Left cardiac atrium (tissue), 4 donors: ENCODE data around the gene ATP5PO. TPM values are rescaled to one million over a fixed set of nuclear protein-coding genes. Genes with fewer than 3 reads are reported as not detected.

Source experiments
- ATAC-seq, 2 donors: fragments of 200-7000 bp; cut with Tn5 transposase; one replicate each; pipeline ENCODE4 v1.9.1; 2020; ENCODE audit warnings: mild to moderate bottlenecking in 2 of 2, moderate library complexity in 2 of 2
- DNase-seq: peaks from one replicate; pipeline ENCODE4 v3.0.0-alpha.2; 2020
- intact Hi-C, 2 donors: fragments of 100-400 bp; cut with DNase I; formaldehyde crosslinking; loops; one replicate each; pipeline versions ENCODE4 v1.14.1 to v1.15.1; 2022 to 2023
- total RNA-seq, 2 donors: library from RNA; stranded (reverse); fragmentation: NEBNext Ultra II Directional; extraction: Animal tissue kit (Norgen Biotek cat#: 25700); gene quantifications; one replicate each; pipeline ENCODE4 v1.2.1, GENCODE V29; 2021
- donor health status: DM: no; HTN: yes; CAD: no.
- donor health status: DM: no; HTN: yes; CAD: no; lungs with severe emphysema.
- donor health status: DM: yes; HTN: yes; CAD: no.
- donor health status: Dilated cardiomyopathy.

Gene ATP5PO
- total RNA-seq, 2 donors from 2014 or later, result 534 to 568 TPM

GRCh38 chr21:33916200-33916567 is 580 bp upstream of the ATP5PO start:
- intact Hi-C loops, result no loop called here
- no peak for DNase-seq
- peak in 1 of 2 donors; percentile 3 for ATAC-seq

- ATAC-seq (no peak), DNase-seq (no peak)
- intact Hi-C loops, result no loop called here
Measured at GRCh38 chr21:33914188-33914587, 1.4 kb downstream of the ATP5PO start.

- intact Hi-C loops, result no loop called here
- no peak for ATAC-seq
Measured at GRCh38 chr21:33909756-33910155, 5.8 kb downstream of the ATP5PO start.

GRCh38 chr21:33908760-33909159 is 6.8 kb downstream of the ATP5PO start:
- DNase-seq, result no peak
- intact Hi-C loops, result no loop called here
- no peak for ATAC-seq

More at GRCh38 chr21:33909756-33910155, 5.8 kb downstream of the ATP5PO start:
- no peak for DNase-seq

- intact Hi-C loops, result no loop called here
- DNase-seq (no peak), ATAC-seq (no peak)
Measured at GRCh38 chr21:33904041-33904440, 11.6 kb downstream of the ATP5PO start.

GRCh38 chr21:33902349-33902748 is 13.3 kb downstream of the ATP5PO start:
- no peak for DNase-seq
- peak; percentile 28 to 48 for ATAC-seq
- intact Hi-C loops, result no loop called here

- intact Hi-C loops, result no loop called here
- peak; percentile 41 for DNase-seq
- peak; percentile 78 for ATAC-seq
Measured at GRCh38 chr21:33901412-33902288, 14.0 kb downstream of the ATP5PO start.

- intact Hi-C loops, result loop anchor here in 1 of 2 donors (10.0 kb wide), 1 partner anchor 254 kb away; the partner anchor contains the start of genes CRYZL1 and ITSN1
- DNase-seq, result no peak
- no peak for ATAC-seq
Measured at GRCh38 chr21:33899199-33899598, 16.4 kb downstream of the ATP5PO start.

GRCh38 chr21:33898586-33898985 is 17.0 kb downstream of the ATP5PO start:
- intact Hi-C loops, result loop anchor here in 1 of 2 donors (10.0 kb wide), 1 partner anchor 254 kb away; the partner anchor contains the start of genes CRYZL1 and ITSN1
- ATAC-seq, result no peak
- no peak for DNase-seq

- no peak for DNase-seq
- intact Hi-C loops, result loop anchor here in 1 of 2 donors (10.0 kb wide), 1 partner anchor 253 kb away; the partner anchor contains the start of genes CRYZL1 and ITSN1
- no peak for ATAC-seq
Measured at GRCh38 chr21:33897739-33898138, 17.9 kb downstream of the ATP5PO start.

- ATAC-seq, result no peak
- DNase-seq, result no peak
- intact Hi-C loops, result loop anchor here in 1 of 2 donors (10.0 kb wide), 1 partner anchor 252 kb away; the partner anchor contains the start of genes CRYZL1 and ITSN1
Measured at GRCh38 chr21:33897098-33897497, 18.5 kb downstream of the ATP5PO start.

GRCh38 chr21:33896691-33897090 is 18.9 kb downstream of the ATP5PO start:
- intact Hi-C loops, result loop anchor here in 1 of 2 donors (10.0 kb wide), 1 partner anchor 252 kb away; the partner anchor contains the start of genes CRYZL1 and ITSN1
- ATAC-seq, result no peak
- DNase-seq, result no peak

GRCh38 chr21:33895356-33895755 is 20.2 kb downstream of the ATP5PO start:
- ATAC-seq (no peak), DNase-seq (no peak)
- intact Hi-C loops, result loop anchor here in 1 of 2 donors (10.0 kb wide), 1 partner anchor 251 kb away; the partner anchor contains the start of genes CRYZL1 and ITSN1

- ATAC-seq (peak; percentile 93 to 95), DNase-seq (peak; percentile 84)
- intact Hi-C loops, result loop anchor here in 1 of 2 donors (10.0 kb wide), 1 partner anchor 250 kb away; the partner anchor contains the start of genes CRYZL1 and ITSN1
Measured at GRCh38 chr21:33894736-33895288, 20.8 kb downstream of the ATP5PO start.

- no peak for ATAC-seq
- intact Hi-C loops, result loop anchor here in 1 of 2 donors (10.0 kb wide), 1 partner anchor 249 kb away; the partner anchor contains the start of genes CRYZL1 and ITSN1
- DNase-seq, result no peak
Measured at GRCh38 chr21:33893917-33894316, 21.7 kb downstream of the ATP5PO start.

- intact Hi-C loops, result loop anchor here in 1 of 2 donors (10.0 kb wide), 1 partner anchor 248 kb away; the partner anchor contains the start of genes CRYZL1 and ITSN1
- ATAC-seq, result no peak
- no peak for DNase-seq
Measured at GRCh38 chr21:33892853-33893252, 22.8 kb downstream of the ATP5PO start.

- DNase-seq, result no peak
- intact Hi-C loops, result loop anchor here in 1 of 2 donors (10.0 kb wide), 1 partner anchor 245 kb away; the partner anchor contains the start of genes CRYZL1 and ITSN1
- no peak for ATAC-seq
Measured at GRCh38 chr21:33890187-33890586, 25.4 kb downstream of the ATP5PO start.

GRCh38 chr21:33886321-33886720 is 29.3 kb downstream of the ATP5PO start:
- no peak for ATAC-seq
- no peak for DNase-seq
- intact Hi-C loops, result no loop called here

GRCh38 chr21:33885172-33885514 is 30.5 kb downstream of the ATP5PO start:
- intact Hi-C loops, result no loop called here
- ATAC-seq, result no peak

More at GRCh38 chr21:33885172-33885514, 30.5 kb downstream of the ATP5PO start:
- no peak for DNase-seq
